Activated CD8-positive, alpha-beta memory T cell treated with anti-CD3 and anti-CD28 coated beads, Interleukin-2, amount 10 ng/mL, durations not matched to agents 7 days and 5 days (primary cell): ENCODE data around the gene TBC1D2B. TPM values are rescaled to one million over a fixed set of nuclear protein-coding genes. Genes with fewer than 3 reads are reported as not detected.
A peak's percentile ranks its signal among the peaks of the same experiment; 100 is the strongest.

Experiments
- ATAC-seq: fragments of 150-1000 bp; cut with Tn5 transposase; one replicate; pipeline ENCODE4 v1.10.0; 2021; ENCODE audit warnings: moderate library complexity
- CTCF ChIA-PET: fragments of 350-600 bp; sonication (Branson Sonifier 250); formaldehyde crosslinking; loops from one replicate; lab custom pipeline; 2021; ENCODE audit warnings: antibody characterized with exemption; lab: Charles Lee
- DNase-seq: peaks from one replicate; pipeline ENCODE4 v3.0.0-alpha.2; 2020
- H3K27ac Mint-ChIP-seq: one replicate; pipeline ENCODE4 v1.8.0; 2021; ENCODE audit warnings: mild to moderate bottlenecking, mixed read lengths
- H3K27me3 Mint-ChIP-seq: one replicate; pipeline ENCODE4 v1.8.0; 2021; ENCODE audit warnings: mixed read lengths
- H3K36me3 Mint-ChIP-seq: one replicate; pipeline ENCODE4 v1.8.0; 2021; ENCODE audit warnings: mild to moderate bottlenecking, mixed read lengths
- H3K4me1 Mint-ChIP-seq: one replicate; pipeline ENCODE4 v1.8.0; 2021; ENCODE audit warnings: mixed read lengths
- H3K4me3 Mint-ChIP-seq: one replicate; pipeline ENCODE4 v1.8.0; 2021; ENCODE audit warnings: mild to moderate bottlenecking, moderate library complexity, mixed read lengths
- H3K9me3 Mint-ChIP-seq: one replicate; pipeline ENCODE4 v1.8.0; 2022; ENCODE audit warnings: low read depth, mixed read lengths
- total RNA-seq, 2 experiments: library from RNA; stranded (reverse); gene quantifications; one replicate each; pipeline ENCODE4 v1.2.3, GENCODE V29; 2021

Gene TBC1D2B
- total RNA-seq, 2 experiments from 2014 or later, result 118 to 135 TPM

- CTCF ChIA-PET, result interaction anchor here (1.1 to 4.3 kb wide), 6 partner anchors 8 to 64 kb away, joined by 4 to 22 read pairs (median 4); no protein-coding TSS in a partner anchor
- peaks cover 94% of the 10 kb centered on the region for H3K4me1 Mint-ChIP-seq
- ATAC-seq, result no peak
- no peaks in the 10 kb centered on the region for H3K27me3 Mint-ChIP-seq
- H3K4me3 Mint-ChIP-seq, result no peak overlapping the region
- H3K9me3 Mint-ChIP-seq, result no peaks in the 10 kb centered on the region
- no peak for DNase-seq
- H3K27ac Mint-ChIP-seq, result peak overlapping the region; percentile 69
- peaks cover 61% of the 10 kb centered on the region for H3K36me3 Mint-ChIP-seq
These were observed 35.6 kb downstream of the TBC1D2B start for GRCh38 chr15:78041946-78042345.

GRCh38 chr15:78040653-78041244, 36.8 kb downstream of the TBC1D2B start:
- H3K27ac Mint-ChIP-seq, result peak overlapping the region; percentile 92
- ATAC-seq (no peak), DNase-seq (no peak)
- H3K4me3 Mint-ChIP-seq, result no peak overlapping the region
- CTCF ChIA-PET, result interaction anchor here (1.2 to 4.3 kb wide), 4 partner anchors 11 to 68 kb away, joined by 3 to 22 read pairs (median 7); partner anchors contain the start of gene TBC1D2B
- no peaks in the 10 kb centered on the region for H3K9me3 Mint-ChIP-seq
- peaks cover 65% of the 10 kb centered on the region for H3K36me3 Mint-ChIP-seq
- H3K4me1 Mint-ChIP-seq, result peaks cover 93% of the 10 kb centered on the region
- H3K27me3 Mint-ChIP-seq, result no peaks in the 10 kb centered on the region

- no peaks in the 10 kb centered on the region for H3K27me3 Mint-ChIP-seq
- peak overlapping the region; percentile 92 for H3K27ac Mint-ChIP-seq
- peaks cover 95% of the 10 kb centered on the region for H3K4me1 Mint-ChIP-seq
- ATAC-seq (no peak), DNase-seq (no peak)
- no peak overlapping the region for H3K4me3 Mint-ChIP-seq
- CTCF ChIA-PET, result interaction anchor here (1.0 to 2.3 kb wide), 3 partner anchors 31 to 70 kb away, joined by 3 to 10 read pairs (median 3); no protein-coding TSS in a partner anchor
- H3K36me3 Mint-ChIP-seq, result peaks cover 62% of the 10 kb centered on the region
- no peaks in the 10 kb centered on the region for H3K9me3 Mint-ChIP-seq
These were observed 38.8 kb downstream of the TBC1D2B start for GRCh38 chr15:78038585-78039247.

GRCh38 chr15:78037779-78038305, 39.7 kb downstream of the TBC1D2B start:
- H3K36me3 Mint-ChIP-seq, result peaks cover 59% of the 10 kb centered on the region
- DNase-seq (no peak), ATAC-seq (no peak)
- peak overlapping the region; percentile 92 for H3K27ac Mint-ChIP-seq
- peak overlapping the region; percentile 49 for H3K4me3 Mint-ChIP-seq
- H3K9me3 Mint-ChIP-seq, result no peaks in the 10 kb centered on the region
- no peaks in the 10 kb centered on the region for H3K27me3 Mint-ChIP-seq
- H3K4me1 Mint-ChIP-seq, result peaks cover 95% of the 10 kb centered on the region
- CTCF ChIA-PET, result interaction anchor here (1.0 to 7.1 kb wide), 4 partner anchors 13 to 78 kb away, joined by 3 to 60 read pairs (median 27); no protein-coding TSS in a partner anchor

GRCh38 chr15:78037328-78037727, 40.2 kb downstream of the TBC1D2B start:
- peak overlapping the region; percentile 92 for H3K27ac Mint-ChIP-seq
- no peak for DNase-seq
- no peak overlapping the region for H3K4me3 Mint-ChIP-seq

GRCh38 chr15:78035861-78036476, 41.5 kb downstream of the TBC1D2B start:
- ATAC-seq (no peak), DNase-seq (peak; percentile 31)
- CTCF ChIA-PET, result interaction anchor here (1.2 to 7.1 kb wide), 14 partner anchors 9 to 77 kb away, joined by 5 to 60 read pairs (median 10); partner anchors contain the start of gene TBC1D2B
- no peaks in the 10 kb centered on the region for H3K27me3 Mint-ChIP-seq
- peak overlapping the region; percentile 92 for H3K27ac Mint-ChIP-seq
- peak overlapping the region; percentile 46 for H3K4me3 Mint-ChIP-seq
- no peaks in the 10 kb centered on the region for H3K9me3 Mint-ChIP-seq
- peaks cover 95% of the 10 kb centered on the region for H3K4me1 Mint-ChIP-seq
- H3K36me3 Mint-ChIP-seq, result peaks cover 60% of the 10 kb centered on the region

More at GRCh38 chr15:78037328-78037727, 40.2 kb downstream of the TBC1D2B start:
- Mint-ChIP-seq H3K4me1 (peaks cover 94% of the 10 kb centered on the region), H3K36me3 (peaks cover 57% of the 10 kb centered on the region), H3K27me3 (no peaks in the 10 kb centered on the region), H3K9me3 (no peaks in the 10 kb centered on the region)
- CTCF ChIA-PET, result interaction anchor here (1.6 to 7.1 kb wide), 4 partner anchors 10 to 78 kb away, joined by 6 to 60 read pairs (median 35); no protein-coding TSS in a partner anchor
- ATAC-seq, result no peak

- Mint-ChIP-seq H3K4me3 (peak overlapping the region; percentile 46), H3K27me3 (no peaks in the 10 kb centered on the region), H3K36me3 (peaks cover 61% of the 10 kb centered on the region), H3K9me3 (no peaks in the 10 kb centered on the region), H3K27ac (peak overlapping the region; percentile 92), H3K4me1 (peaks cover 95% of the 10 kb centered on the region)
- CTCF ChIA-PET, result interaction anchor here (0.9 to 7.1 kb wide), 18 partner anchors 10 to 160 kb away, joined by 3 to 60 read pairs (median 10); partner anchors contain the start of gene TBC1D2B
- DNase-seq (peak; percentile 69), ATAC-seq (peak; percentile 16)
These were observed 42.2 kb downstream of the TBC1D2B start for GRCh38 chr15:78035321-78035751.

GRCh38 chr15:78034495-78035191, 42.9 kb downstream of the TBC1D2B start:
- Mint-ChIP-seq H3K36me3 (peaks cover 60% of the 10 kb centered on the region), H3K4me3 (peak overlapping the region; percentile 46), H3K27ac (peak overlapping the region; percentile 92), H3K9me3 (no peaks in the 10 kb centered on the region), H3K4me1 (peaks cover 92% of the 10 kb centered on the region), H3K27me3 (no peaks in the 10 kb centered on the region)
- ATAC-seq, result peak; percentile 80
- peak; percentile 95 for DNase-seq
- CTCF ChIA-PET, result interaction anchor here (0.9 to 7.1 kb wide), 25 partner anchors 8 to 161 kb away, joined by 3 to 60 read pairs (median 6); partner anchors contain the start of gene TBC1D2B

GRCh38 chr15:78033864-78034263, 43.6 kb downstream of the TBC1D2B start:
- DNase-seq (peak; percentile 56), ATAC-seq (no peak)
- CTCF ChIA-PET, result interaction anchor here (0.6 to 7.1 kb wide), 21 partner anchors 9 to 161 kb away, joined by 3 to 60 read pairs (median 6); partner anchors contain the start of gene TBC1D2B
- Mint-ChIP-seq H3K36me3 (peaks cover 54% of the 10 kb centered on the region), H3K27me3 (no peaks in the 10 kb centered on the region), H3K9me3 (no peaks in the 10 kb centered on the region), H3K4me1 (peaks cover 84% of the 10 kb centered on the region), H3K27ac (peak overlapping the region; percentile 92), H3K4me3 (peak overlapping the region; percentile 38)

- peaks cover 72% of the 10 kb centered on the region for H3K4me1 Mint-ChIP-seq
- H3K9me3 Mint-ChIP-seq, result no peaks in the 10 kb centered on the region
- H3K27ac Mint-ChIP-seq, result peak overlapping the region; percentile 72
- H3K4me3 Mint-ChIP-seq, result peak overlapping the region; percentile 23
- H3K27me3 Mint-ChIP-seq, result no peaks in the 10 kb centered on the region
- ATAC-seq (no peak), DNase-seq (peak; percentile 16)
- H3K36me3 Mint-ChIP-seq, result peaks cover 53% of the 10 kb centered on the region
- CTCF ChIA-PET, result interaction anchor here (0.9 to 7.1 kb wide), 5 partner anchors 19 to 75 kb away, joined by 3 to 60 read pairs (median 3); no protein-coding TSS in a partner anchor
These were observed 44.8 kb downstream of the TBC1D2B start for GRCh38 chr15:78032671-78033070.

GRCh38 chr15:78024883-78025282, 52.6 kb downstream of the TBC1D2B start:
- Mint-ChIP-seq H3K27me3 (no peaks in the 10 kb centered on the region), H3K36me3 (peaks cover 58% of the 10 kb centered on the region), H3K27ac (no peak overlapping the region), H3K9me3 (no peaks in the 10 kb centered on the region), H3K4me1 (peaks cover 9% of the 10 kb centered on the region), H3K4me3 (no peak overlapping the region)
- peak; percentile 16 for DNase-seq
- CTCF ChIA-PET, result interaction anchor here (1.3 kb wide), 1 partner anchor 83 kb away, joined by 5 read pairs; no protein-coding TSS in a partner anchor
- no peak for ATAC-seq

GRCh38 chr15:78024519-78024870, 53.0 kb downstream of the TBC1D2B start:
- Mint-ChIP-seq H3K36me3 (peaks cover 55% of the 10 kb centered on the region), H3K27ac (peak overlapping the region; percentile 38), H3K9me3 (no peaks in the 10 kb centered on the region), H3K4me3 (no peak overlapping the region), H3K27me3 (no peaks in the 10 kb centered on the region), H3K4me1 (peaks cover 7% of the 10 kb centered on the region)
- ATAC-seq, result no peak
- DNase-seq, result no peak
- CTCF ChIA-PET, result interaction anchor here (1.0 to 1.7 kb wide), 3 partner anchors 11 to 84 kb away, joined by 3 to 5 read pairs (median 5); no protein-coding TSS in a partner anchor
